Measurements from ENCODE around the gene FLNA.
"Not testable (repeated sequence)": the region's sequence is repeated elsewhere in the genome, so short reads cannot be mapped to it uniquely, and the experiment has no call there.

FLNA gene

GRCh38 chrX:154358829-154359228 is 15.6 kb downstream of the FLNA start:
- no peak for DNase-seq (ENCODE audit: low spot score)

- DNase-seq (ENCODE audit: low spot score), result no peak
These were observed 16.4 kb downstream of the FLNA start for GRCh38 chrX:154358011-154358410.

DNA sequence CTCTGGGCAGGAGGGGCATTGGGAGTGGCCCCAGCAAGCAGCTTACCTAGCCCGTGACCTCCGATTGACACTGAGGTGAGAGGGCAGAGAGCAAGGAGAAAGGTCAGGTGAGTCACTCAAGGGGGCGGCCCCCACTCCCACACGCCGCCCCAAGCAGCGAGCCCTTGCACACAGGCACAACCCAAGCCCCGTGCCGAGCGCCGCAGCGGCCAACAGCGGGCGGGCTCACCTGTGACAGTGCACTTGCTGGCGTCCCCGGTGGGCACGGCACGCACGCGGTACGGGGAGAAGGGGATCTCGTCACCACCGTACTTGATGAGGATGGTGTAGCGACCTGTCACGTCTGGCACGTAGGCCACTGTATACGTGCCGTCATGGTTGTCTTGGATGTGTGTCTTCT is 17.2 kb downstream of the FLNA start:
- no peak for DNase-seq (ENCODE audit: low spot score)

DNA sequence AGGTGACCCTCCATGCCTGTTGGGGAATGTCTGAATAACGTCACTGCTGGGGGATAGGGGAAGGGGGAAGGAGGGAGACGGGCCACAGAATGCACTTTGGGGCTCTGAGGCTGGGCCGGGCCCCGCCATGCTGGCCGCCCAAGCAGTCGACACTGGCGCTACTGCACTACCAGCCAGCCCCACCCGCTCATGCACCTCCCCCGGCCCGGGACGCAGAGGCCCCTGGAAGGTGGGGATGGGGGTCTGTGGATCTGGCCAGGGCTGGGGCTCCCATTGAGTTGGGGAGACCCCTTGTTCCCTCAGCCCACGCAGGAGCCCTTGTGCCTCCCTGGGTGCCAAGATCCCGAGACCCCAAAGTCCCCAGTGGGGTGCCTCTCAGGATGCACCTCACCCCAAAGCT is 17.8 kb downstream of the FLNA start:
- no peak for DNase-seq (ENCODE audit: low spot score)

DNA sequence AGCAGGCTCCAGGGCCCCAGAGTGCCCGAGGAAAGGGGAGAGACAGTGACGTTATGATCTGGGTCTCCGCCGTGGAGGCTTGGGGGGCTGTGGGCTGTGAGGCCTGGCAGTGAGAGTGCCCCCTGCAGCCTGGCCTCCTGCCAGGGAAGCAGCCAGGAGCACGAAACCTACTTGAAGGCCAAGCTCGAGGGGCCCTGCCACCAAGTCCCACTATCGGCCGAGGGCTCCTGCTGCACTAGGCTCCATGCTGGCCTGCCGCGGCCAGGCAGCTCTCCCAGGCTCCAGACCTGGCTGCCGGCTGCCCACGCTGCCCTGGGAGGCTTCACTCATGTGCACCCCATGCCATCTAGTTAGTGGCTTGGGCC is 18.7 kb downstream of the FLNA start:
- no peak for DNase-seq (ENCODE audit: low spot score)

- no peak for DNase-seq (ENCODE audit: low spot score)
These were observed 19.2 kb downstream of the FLNA start for GRCh38 chrX:154355094-154355775.

GRCh38 chrX:154354516-154354915 is 19.9 kb downstream of the FLNA start:
- DNase-seq (ENCODE audit: low spot score), result no peak

GRCh38 chrX:154354013-154354412 is 20.4 kb downstream of the FLNA start:
- DNase-seq (ENCODE audit: low spot score), result no peak

- DNase-seq (ENCODE audit: low spot score), result no peak
These were observed 21.1 kb downstream of the FLNA start for GRCh38 chrX:154353172-154353843.

GRCh38 chrX:154352466-154352865 is 22.0 kb downstream of the FLNA start:
- no peak for DNase-seq (ENCODE audit: low spot score)

GRCh38 chrX:154352012-154352401 is 22.4 kb downstream of the FLNA start:
- DNase-seq (ENCODE audit: low spot score), result no peak

- no peak for DNase-seq (ENCODE audit: low spot score)
These were observed 23.0 kb downstream of the FLNA start for GRCh38 chrX:154351183-154352011.

- DNase-seq (ENCODE audit: low spot score), result no peak
These were observed 23.8 kb downstream of the FLNA start for GRCh38 chrX:154350429-154351182.

DNA sequence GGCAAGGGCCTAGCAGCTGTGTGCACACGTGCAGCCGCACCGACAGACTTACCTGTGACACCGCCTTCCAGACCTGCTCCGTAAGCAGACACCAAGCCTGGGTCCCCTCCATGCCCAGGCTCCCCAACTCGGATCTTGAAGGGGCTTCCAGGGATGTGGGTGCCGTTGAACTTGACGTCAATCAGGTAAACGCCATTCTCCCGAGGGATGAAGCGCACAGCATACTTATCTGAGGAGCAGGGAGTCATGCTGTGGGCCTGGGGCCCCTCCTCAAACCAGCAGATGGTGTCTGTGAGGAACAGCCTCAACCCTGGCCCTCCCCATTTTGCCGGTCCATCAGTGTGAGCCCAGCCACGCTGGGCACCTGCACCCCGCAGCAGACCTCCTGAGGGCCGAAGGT is 24.5 kb downstream of the FLNA start:
- no peak for DNase-seq (ENCODE audit: low spot score)

DNA sequence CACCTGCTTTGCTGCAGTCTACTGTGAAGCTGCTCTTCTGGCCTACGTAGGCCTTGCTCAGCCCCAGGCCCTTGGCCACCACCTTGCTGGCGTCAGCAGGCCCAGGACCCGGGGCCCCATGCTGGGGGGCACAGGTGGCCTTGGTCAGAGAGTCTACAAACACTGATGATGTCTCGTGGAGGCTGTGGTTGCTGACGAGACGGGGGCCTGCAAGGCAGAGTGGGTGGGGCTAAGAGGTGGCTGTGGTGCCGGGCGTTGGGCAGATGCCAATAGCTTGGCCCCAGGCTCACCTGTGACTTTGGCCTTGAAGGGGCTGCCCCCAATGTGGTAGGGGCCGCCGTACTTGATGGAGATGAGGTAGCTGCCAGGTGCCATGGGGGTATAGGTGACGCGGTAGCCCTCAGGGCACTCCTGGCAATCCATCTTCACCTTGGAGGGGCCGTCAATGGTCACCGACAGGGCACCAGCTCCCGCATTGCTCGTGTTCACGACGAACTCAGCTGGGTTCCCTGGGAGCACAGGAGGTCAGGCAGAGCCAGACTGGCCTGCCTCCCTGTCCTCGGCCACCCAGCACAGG is 25.0 kb downstream of the FLNA start:
- DNase-seq (ENCODE audit: low spot score), result no peak

GRCh38 chrX:154348646-154349358 is 25.6 kb downstream of the FLNA start:
- no peak for DNase-seq (ENCODE audit: low spot score)

DNA sequence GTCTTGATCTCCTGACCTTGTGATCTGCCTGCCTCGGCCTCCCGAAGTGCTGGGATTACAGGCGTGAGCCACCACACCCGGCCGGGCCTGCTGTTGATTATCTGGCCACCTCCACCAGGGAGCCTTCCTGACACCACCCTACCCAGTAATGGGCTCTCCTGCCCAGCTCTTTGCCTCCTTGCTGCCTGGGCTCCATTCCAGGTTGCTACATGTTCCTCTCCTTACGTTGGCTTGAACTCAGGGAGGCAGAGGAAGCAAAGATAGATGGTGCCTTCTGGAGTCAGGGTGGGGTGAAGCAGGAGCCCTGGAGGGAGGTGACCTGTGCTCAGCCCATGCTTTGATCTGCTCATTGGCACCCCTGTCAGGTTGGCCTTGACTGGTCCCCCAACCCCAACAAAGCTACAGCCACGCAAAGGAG is 26.3 kb downstream of the FLNA start:
- DNase-seq (ENCODE audit: low spot score), result no peak

DNA sequence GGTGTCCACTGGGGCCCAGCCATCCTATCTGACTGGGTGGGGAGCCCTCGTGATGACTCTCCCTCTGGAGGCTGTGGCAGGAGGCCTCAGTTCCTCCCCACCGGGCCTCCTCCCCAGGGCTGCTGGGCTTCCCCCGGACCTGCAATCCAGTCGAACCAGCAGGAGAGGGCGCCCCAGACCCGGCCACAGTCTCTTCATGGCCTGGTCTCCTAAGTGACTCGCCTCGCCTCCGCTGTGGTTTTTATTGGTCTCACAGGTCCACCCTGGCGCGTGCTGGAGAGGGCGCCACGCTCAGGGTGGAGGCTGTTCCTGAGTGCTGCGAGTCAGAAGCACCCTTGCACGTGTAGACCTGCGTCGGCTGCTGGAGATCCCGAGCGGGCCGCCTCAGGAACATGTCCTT is 30.8 kb downstream of the FLNA start:
- DNase-seq (ENCODE audit: low spot score), result not testable (repeated sequence)

- DNase-seq (ENCODE audit: low spot score), result not testable (repeated sequence)
These were observed 31.4 kb downstream of the FLNA start for GRCh38 chrX:154343063-154343462.

DNA sequence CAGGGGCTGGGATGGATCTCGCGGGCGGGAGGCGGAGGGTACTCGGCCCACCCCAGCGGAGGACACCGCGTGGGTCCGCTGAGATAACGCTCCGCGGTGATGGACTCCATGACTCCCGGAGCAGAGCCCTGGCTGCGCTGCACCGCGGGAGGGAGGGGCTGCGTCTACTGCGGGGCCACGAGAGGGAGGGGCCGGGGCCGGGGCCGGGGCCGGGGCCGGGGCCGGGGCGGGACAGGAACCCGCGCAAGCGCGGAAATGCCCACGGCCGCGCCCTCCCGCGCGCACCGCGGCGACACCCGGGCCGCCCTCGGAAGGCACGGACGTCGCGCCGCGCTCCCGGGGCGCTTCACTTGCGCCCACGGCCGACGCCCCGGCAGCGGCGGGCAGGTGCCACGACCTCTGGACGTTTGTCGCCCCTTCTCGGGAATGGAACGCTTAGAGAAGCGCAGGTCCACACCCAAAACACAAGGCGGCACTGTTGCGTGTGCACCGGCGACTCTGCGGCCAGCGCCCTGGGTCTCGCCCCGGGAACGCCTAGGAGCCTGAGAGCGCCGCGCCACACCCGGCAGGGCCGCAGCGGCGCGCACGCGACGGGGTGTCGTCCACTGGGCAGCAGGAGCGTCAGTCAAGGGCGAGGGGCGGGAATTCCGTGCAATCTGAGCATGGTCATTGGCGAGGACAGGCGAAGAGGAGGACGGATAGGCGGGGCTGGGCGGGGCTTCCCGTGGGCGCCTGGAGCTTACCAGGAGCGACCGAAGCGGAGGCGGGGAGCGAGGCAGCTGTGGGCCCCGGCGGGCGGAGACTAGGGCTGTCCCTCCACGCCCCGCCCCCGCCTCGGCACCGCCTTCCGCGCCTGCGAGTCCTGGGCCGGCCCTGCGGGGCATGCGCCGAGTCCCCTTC is 32.8 kb downstream of the FLNA start:
- not testable (repeated sequence) for DNase-seq (ENCODE audit: low spot score)
